PFSK-1 (cell line): ENCODE results near the gene NXPE4.

Experiments used
- FOXP2 ChIP-seq: optimal IDR thresholded peaks from 2 replicates; pipeline ENCODE3; 2011; ENCODE audit warnings: borderline replicate concordance, control low read depth, inconsistent platforms; ENCODE audit not compliant: insufficient read depth; ENCODE audit errors: extremely low read length, extremely low read depth
- POLR2AphosphoS5 ChIP-seq: IDR thresholded peaks from 2 replicates; pipeline ENCODE4 v1.6.1; 2012; ENCODE audit warnings: low read depth, mild to moderate bottlenecking, control low read depth, low read length, moderate library complexity
- REST ChIP-seq, 2 experiments: IDR thresholded peaks; 2 replicates each; pipeline versions ENCODE4 v1.6.1 to v1.8.0; 2011 to 2012; ENCODE audit warnings: low read depth in 2 of 2, low read length in 2 of 2, control low read depth in 1 of 2, inconsistent platforms in 1 of 2, mild to moderate bottlenecking in 1 of 2, moderate library complexity in 1 of 2; ENCODE audit not compliant: insufficient read depth in 1 of 2
- SIN3A ChIP-seq: IDR thresholded peaks from 2 replicates; pipeline ENCODE4 v1.6.1; 2012; ENCODE audit warnings: mild to moderate bottlenecking, low read length, moderate library complexity, borderline replicate concordance; ENCODE audit not compliant: insufficient read depth
- TAF1 ChIP-seq: IDR thresholded peaks from 2 replicates; pipeline ENCODE4 v1.6.1; 2012; ENCODE audit warnings: low read length, control low read depth, borderline replicate concordance; ENCODE audit not compliant: insufficient read depth

Gene NXPE4

GRCh38 chr11:114562166-114562916, 33.2 kb downstream of the NXPE4 start:
- TF ChIP-seq TAF1 = no peak
- no peak for TF ChIP-seq SIN3A
- no peak for TF ChIP-seq REST (IDR thresholded peaks at IDR 0.05; ENCODE audit: insufficient read depth in 1 of 2, low read depth in 2 of 2, low read length in 2 of 2)
- no peak for TF ChIP-seq FOXP2
- no peak for TF ChIP-seq POLR2AphosphoS5

GRCh38 chr11:114559425-114560310, 35.9 kb downstream of the NXPE4 start, which contains the start of gene NXPE1:
Gene NXPE1 (minus strand): TSS chr11:114559881. CDS start chr11:114551201, 8,680 bp downstream.
- TF ChIP-seq TAF1 (no peak), REST (IDR thresholded peaks at IDR 0.05; ENCODE audit: insufficient read depth in 1 of 2, low read depth in 2 of 2, low read length in 2 of 2) (no peak), POLR2AphosphoS5 (no peak), FOXP2 (no peak), SIN3A (no peak)

GRCh38 chr11:114556135-114556534, 39.5 kb downstream of the NXPE4 start:
- no peak for TF ChIP-seq REST (IDR thresholded peaks at IDR 0.05; ENCODE audit: insufficient read depth in 1 of 2, low read depth in 2 of 2, low read length in 2 of 2)
- no peak for TF ChIP-seq TAF1
- no peak for TF ChIP-seq POLR2AphosphoS5
- no peak for TF ChIP-seq FOXP2
- TF ChIP-seq SIN3A = no peak

- no peak for TF ChIP-seq FOXP2
- no peak for TF ChIP-seq POLR2AphosphoS5
- no peak for TF ChIP-seq SIN3A
- TF ChIP-seq TAF1 = no peak
- TF ChIP-seq REST (IDR thresholded peaks at IDR 0.05; ENCODE audit: insufficient read depth in 1 of 2, low read depth in 2 of 2, low read length in 2 of 2) = no peak
Observed at GRCh38 chr11:114553642-114554041, 41.9 kb downstream of the NXPE4 start.
